T-helper 22 cell (primary cell): ENCODE data around the gene DHRSX.
"Not testable (repeated sequence)": the region's sequence is repeated elsewhere in the genome, so short reads cannot be mapped to it uniquely, and the experiment has no call there.

Experiments
- DNase-seq: peaks from one replicate; pipeline ENCODE4 v3.0.0-alpha.2; 2020; ENCODE audit warnings: low read depth

The DHRSX gene

DNA sequence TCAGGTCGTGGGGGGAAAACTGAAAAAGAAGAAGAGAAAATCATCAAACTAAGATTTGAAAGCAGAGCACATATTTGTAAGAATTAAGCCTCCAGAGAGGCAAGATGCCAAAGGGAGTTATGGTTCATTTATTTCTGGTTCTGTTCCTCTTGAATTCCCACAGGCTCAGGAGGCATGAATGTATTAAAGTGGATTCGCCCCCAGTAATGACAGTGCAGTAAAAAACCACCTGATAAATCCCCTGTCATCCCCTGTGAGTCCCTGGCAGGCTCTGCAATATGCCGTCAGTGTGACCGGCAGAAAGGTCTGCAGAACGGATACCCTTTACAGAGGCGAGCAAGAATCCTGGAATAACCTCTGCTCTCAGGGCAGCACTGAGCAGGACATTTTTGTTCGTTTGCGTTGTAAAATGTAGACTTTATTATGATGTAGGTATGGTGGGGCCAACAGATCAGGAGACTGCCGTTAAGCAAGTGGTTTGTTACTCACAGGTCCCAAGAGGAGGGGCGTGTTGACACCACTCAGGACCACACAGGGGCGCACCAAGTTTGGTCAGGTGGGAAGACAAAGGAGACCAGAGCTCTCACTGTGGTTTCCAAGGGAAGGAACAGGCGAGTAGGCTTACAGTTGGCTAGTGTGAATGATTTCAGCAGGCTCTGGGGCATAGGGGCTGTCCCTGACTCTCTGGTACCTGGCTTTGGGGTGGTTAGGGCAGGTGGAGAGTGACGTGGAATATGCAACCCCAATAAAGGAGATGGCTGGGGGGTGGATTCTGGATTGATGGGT lies 75.3 kb downstream of the DHRSX start:
- DNase-seq = no peak

GRCh38 chrX:2424317-2424716 lies 76.5 kb downstream of the DHRSX start:
- no peak for DNase-seq

DNA sequence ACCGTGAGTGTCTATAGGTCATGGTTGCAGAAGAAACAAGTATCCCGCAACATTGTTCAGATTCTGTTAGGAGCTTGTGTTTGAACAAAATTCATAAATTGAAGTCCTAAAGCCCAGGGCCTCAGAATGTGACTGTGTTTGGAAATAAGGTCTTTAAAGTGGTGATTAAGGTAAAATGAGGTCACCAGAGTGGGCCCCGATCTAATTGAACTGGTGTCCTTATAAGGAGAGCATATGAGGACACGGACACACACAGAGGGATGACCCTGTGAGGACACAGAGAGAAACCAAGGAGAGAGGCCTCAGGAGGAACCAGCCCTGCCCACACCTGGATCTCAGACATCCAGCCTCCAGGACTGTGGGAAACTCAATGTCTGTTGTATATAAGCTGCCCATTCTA lies 76.9 kb downstream of the DHRSX start:
- no peak for DNase-seq

GRCh38 chrX:2423282-2423681 lies 77.5 kb downstream of the DHRSX start:
- DNase-seq = no peak

DNA sequence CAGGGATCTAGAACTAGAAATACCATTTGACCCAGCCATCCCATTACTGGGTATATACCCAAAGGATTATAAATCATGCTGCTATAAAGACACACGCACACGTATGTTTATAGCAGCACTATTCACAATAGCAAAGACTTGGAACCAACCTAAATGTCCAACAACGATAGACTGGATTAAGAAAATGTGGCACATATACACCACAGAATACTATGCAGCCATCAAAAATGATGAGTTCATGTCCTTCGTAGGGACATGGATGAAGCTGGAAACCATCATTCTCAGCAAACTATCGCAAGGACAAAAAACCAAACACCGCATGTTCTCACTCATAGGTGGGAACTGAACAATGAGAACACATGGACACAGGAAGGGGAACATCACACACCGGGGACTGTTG lies 81.4 kb downstream of the DHRSX start:
- DNase-seq = not testable (repeated sequence)

DNA sequence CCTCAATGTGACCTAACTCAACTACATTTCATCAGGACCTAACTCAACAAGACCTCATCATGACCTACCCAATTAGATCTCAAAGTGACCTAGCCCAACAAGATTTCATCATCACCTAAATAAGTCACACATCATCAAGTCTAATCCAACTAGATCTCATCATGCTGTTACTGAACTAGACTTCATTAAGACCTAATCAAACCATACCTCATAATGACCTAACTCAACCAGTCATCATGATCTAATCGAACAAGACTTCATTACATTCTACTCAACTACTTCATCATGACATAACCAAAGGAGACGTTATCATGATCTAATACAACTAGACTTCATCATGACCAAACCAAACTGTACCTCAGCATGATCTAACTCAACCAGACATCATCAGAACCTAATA lies 82.8 kb downstream of the DHRSX start:
- DNase-seq = no peak

DNA sequence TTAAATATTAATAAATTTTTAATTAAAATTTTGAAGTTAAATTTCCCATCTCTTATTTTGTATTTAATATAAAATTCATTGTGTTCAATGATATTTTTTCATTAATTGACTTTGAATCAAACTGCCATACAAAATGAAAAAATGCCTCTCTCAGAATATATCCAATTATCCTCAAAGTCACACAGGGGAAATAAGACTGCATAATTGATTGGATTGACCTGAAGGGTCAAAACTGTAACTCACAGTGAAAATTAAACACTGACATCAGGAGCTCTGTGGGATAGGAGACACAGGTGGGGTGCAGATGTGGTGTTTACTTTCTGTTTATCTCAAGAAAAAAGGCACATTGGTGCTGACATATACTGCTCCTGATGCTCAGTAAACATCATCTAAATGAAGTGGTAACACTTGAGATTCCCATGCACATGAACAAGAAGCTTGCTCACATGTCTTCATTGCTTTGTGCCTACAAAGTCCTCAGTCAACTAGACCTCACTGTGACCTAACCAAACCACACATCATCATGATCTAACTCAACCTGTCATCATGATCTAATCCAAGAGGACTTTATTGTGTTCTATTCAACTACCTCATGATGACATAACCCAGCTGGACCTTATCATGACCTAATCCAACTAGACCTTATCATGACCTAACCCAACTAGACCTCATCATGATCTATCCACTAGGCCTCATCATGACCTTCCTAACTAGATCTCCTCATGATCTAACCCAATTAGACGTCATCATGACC lies 83.7 kb downstream of the DHRSX start:
- DNase-seq = no peak

DNA sequence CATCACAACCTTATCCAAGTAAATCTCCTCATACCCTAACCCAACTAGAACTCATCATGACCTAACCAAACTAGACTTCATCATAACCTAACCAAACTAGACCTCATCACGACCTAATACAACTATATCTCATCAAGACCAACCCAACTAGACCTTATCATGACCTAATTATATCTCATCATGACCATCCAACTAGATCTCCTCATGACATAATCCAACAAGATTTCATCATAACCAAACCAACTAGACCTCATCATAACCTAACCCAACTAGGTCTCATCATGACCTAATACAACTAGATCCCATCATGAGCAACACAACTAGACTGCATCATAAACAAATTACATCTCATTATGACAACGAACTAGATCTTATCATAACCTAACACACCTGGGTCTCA lies 86.4 kb downstream of the DHRSX start:
- DNase-seq = no peak

- no peak for DNase-seq
These were observed 86.8 kb downstream of the DHRSX start for GRCh38 chrX:2413969-2414368.

DNA sequence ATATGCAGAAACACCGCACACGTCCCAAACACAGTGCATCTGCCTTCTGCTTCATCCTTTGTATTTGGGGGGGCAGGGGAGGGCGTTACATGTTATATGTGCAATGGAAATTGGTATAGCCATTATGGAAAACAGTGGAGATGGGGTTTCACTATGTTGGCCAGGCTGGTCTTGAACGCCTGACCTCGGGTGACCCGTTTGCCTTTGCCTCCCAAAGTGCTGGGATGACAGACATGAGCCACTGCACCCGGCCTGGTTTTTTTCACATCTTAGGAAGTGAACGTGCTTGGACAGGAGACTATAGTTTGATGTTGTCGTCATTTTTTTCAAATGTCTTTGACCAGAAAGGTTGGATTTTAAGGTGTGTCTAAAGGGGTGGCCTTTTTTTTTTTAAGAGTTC lies 88.6 kb downstream of the DHRSX start:
- DNase-seq = no peak

DNA sequence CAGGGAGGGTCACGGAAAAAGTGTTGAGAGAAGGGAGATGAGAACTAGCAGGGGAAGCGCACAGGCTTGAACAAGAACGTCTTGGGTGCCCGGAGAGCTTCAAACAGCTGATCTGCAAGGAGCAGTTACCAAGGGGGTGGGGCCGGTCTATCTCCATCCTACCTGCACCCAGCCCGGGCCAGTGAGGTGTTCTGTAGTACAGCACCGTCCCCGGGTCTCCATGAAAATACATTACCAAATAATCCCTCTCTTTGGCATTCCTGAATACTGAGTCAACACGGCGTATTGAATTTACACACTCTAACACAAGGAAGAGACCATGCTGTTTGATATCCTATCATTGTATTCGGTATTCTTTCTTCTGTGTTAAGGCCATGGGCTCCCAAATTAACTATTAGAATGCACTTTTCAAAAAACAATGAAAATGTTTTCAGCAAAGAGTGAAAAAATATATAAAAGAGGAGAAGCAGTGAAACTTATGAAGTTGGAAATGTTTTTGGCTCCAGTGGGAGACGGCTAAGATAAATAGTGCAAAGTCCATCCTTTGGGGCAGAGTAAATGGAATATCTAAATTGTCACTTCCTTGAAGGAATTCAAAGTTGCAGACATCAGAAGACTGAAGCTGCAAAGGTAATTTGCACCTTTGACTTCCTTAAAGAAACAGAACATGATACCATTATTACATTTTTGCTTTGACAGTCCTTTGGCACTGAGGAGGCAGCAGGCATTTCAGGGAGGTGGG lies 90.3 kb downstream of the DHRSX start:
- DNase-seq = no peak

- DNase-seq = no peak
These were observed 91.0 kb downstream of the DHRSX start for GRCh38 chrX:2409796-2410195.

- DNase-seq = no peak
These were observed 91.9 kb downstream of the DHRSX start for GRCh38 chrX:2408856-2409255.

GRCh38 chrX:2406891-2407518 lies 93.8 kb downstream of the DHRSX start:
- DNase-seq = no peak

DNA sequence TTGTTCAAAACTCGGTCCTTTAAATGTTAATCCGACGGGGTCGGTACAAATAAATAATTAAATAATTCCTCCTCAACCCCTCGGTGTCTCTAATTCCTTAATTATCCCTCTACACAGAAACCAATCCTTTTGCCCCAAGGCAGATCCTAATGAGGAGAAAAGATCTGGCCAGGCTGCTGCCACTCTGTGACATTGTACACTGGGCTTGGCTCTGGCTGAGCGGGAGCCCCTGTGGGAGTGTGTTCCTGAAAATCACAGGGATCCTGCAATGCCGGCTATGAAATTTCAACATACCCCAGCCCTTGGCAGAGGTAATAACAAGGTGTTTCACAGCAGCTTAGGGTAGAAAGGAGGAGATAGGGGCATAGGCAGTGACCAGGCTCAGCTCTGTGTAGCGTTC lies 96.0 kb downstream of the DHRSX start:
- DNase-seq = no peak

DNA sequence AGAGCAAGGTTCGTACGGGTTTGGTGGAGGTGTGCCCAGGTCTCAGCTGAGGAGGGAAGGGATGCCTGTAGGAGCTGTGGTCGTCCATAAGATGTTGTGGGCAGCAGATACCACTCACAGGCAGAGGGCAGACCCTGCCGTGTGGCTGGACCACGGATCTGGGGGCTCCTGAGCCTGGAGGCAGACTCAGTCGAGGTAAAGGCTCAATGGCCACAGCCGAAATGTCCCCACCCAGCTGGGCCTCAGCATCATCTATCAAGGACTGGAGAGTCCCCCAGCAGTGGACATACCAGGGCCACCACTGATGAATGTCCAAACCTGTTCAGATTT lies 98.5 kb downstream of the DHRSX start:
- no peak for DNase-seq

DNA sequence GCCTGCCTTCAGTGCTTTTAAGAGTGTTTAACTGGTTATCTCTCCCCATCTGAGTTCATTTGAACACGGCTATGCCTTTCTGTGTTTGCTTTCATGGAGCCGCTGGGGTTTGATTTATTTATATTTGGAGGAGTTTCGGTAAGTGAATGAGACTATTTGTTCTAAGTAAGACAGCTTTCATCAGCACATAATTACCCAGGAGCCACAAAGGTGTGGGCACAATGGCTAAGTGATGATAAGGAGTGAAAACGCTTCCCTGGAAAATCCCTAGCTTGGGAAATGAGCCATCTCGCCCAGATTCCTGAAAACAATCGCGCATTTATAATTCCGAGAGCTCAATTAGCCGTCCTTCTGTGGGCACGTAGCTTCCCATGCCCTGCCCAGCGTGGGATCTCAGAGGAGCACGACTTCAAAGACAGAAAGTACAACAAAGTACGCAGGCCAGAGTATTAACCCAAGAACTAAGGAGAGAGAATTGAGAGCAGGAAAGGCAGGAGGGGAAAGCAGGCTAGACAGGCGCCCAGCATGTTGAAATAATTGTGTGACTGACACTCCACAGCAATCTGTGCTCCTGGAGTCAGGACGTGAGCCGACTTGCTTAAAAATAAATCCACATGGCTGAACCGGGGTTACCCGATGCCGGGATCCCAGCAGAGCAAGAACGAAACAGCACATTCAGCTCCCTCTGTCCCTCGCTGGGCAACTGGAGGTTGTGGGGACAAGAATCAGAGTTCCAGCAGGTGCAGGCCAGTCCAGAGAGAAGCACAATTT lies 99.0 kb downstream of the DHRSX start:
- no peak for DNase-seq

- DNase-seq = no peak
These were observed 99.6 kb downstream of the DHRSX start for GRCh38 chrX:2401201-2401589.

GRCh38 chrX:2398064-2398656 lies 102.6 kb downstream of the DHRSX start:
- DNase-seq = no peak

- no peak for DNase-seq
These were observed 103.3 kb downstream of the DHRSX start for GRCh38 chrX:2397229-2398063.
